Suprapubic skin (tissue), 4 donors: ENCODE data around the gene ZC3H12C. TPM values are rescaled to one million over a fixed set of nuclear protein-coding genes. Genes with fewer than 3 reads are reported as not detected.

ENCODE experiments used
- DNase-seq, 2 donors: peaks; one replicate each; pipeline ENCODE4 v3.0.0-alpha.2; 2019; ENCODE audit warnings: low spot score in 2 of 2
- H3K27ac ChIP-seq: fragments of 200-600 bp; sonication (generic); one replicate; pipeline ENCODE4 v1.5.1; 2019
- H3K27me3 ChIP-seq: fragments of 200-600 bp; sonication (generic); one replicate; pipeline ENCODE4 v1.5.1; 2019
- H3K36me3 ChIP-seq: fragments of 200-600 bp; sonication (generic); one replicate; pipeline ENCODE4 v1.5.1; 2019
- H3K4me1 ChIP-seq: fragments of 200-600 bp; sonication (generic); one replicate; pipeline ENCODE4 v1.5.1; 2019
- H3K4me3 ChIP-seq: fragments of 200-600 bp; sonication (generic); one replicate; pipeline ENCODE4 v1.5.1; 2019; ENCODE audit warnings: mild to moderate bottlenecking
- H3K9me3 ChIP-seq: fragments of 200-600 bp; sonication (generic); one replicate; pipeline ENCODE4 v1.5.1; 2019
- EP300 ChIP-seq: sonication (generic); formaldehyde crosslinking; IDR thresholded peaks from one replicate; pipeline ENCODE4 v1.6.1; 2017; ENCODE audit warnings: antibody characterized with exemption
- POLR2A ChIP-seq, 2 donors: fragments of 450-650 bp; IDR thresholded peaks; one replicate each; pipeline ENCODE4 v1.6.1; 2017; ENCODE audit warnings: antibody characterized with exemption in 2 of 2, mild to moderate bottlenecking in 2 of 2, moderate library complexity in 2 of 2
- POLR2AphosphoS5 ChIP-seq, 3 donors: sonication (generic); formaldehyde crosslinking; IDR thresholded peaks; one replicate each; pipeline ENCODE4 v1.6.1; 2017; ENCODE audit warnings: antibody characterized with exemption in 3 of 3
- WGBS: methylation state at CpG from one replicate; pipeline ENCODE4 v1.1.5; 2018; 5-methylcytosine and 5-hydroxymethylcytosine counted together
- total RNA-seq, 4 donors: library from RNA; depleted of rRNA; stranded (reverse); fragments of >200 nt; gene quantifications; one replicate each; pipeline ENCODE4 v1.1.0, GENCODE V29; 2016
- TF ChIP-seq, protein P1 (sequence below), 2 donors: fragments of 200-600 bp in 1 of 2; fragments of 450-650 bp in 1 of 2; sonication (generic) in 1 of 2; IDR thresholded peaks; one replicate each; pipeline ENCODE4 v1.5.1; 2016 to 2019; ENCODE audit warnings: antibody characterized with exemption in 2 of 2, mild to moderate bottlenecking in 1 of 2, moderate library complexity in 1 of 2

ZC3H12C gene
- total RNA-seq, 4 donors from 2014 or later: 15.0 to 22.7 (median 20.8) TPM

- Histone ChIP-seq H3K36me3 (no peaks in the 10 kb centered on the region), H3K9me3 (no peaks in the 10 kb centered on the region), H3K27me3 (no peaks in the 10 kb centered on the region), H3K4me1 (peaks cover 7% of the 10 kb centered on the region), H3K4me3 (no peak overlapping the region), H3K27ac (no peak overlapping the region)
- no peak for DNase-seq
- WGBS: 6% methylated on average over 4 of the region's 4 CpGs
- TF ChIP-seq POLR2A (IDR thresholded peaks at IDR 0.05): no peak
- TF ChIP-seq POLR2AphosphoS5 (IDR thresholded peaks at IDR 0.05): no peak
- TF ChIP-seq EP300: no peak
These were observed 28.0 kb downstream of the ZC3H12C start for GRCh38 chr11:110121204-110121603.

GRCh38 chr11:110123003-110123402 lies 29.8 kb downstream of the ZC3H12C start:
- DNase-seq: no peak
- 76% methylated on average over 3 of the region's 3 CpGs for WGBS
- Histone ChIP-seq H3K9me3 (no peaks in the 10 kb centered on the region), H3K27me3 (no peaks in the 10 kb centered on the region), H3K27ac (no peak overlapping the region), H3K4me1 (peaks cover 9% of the 10 kb centered on the region), H3K36me3 (no peaks in the 10 kb centered on the region), H3K4me3 (no peak overlapping the region)
- TF ChIP-seq POLR2AphosphoS5 (IDR thresholded peaks at IDR 0.05): no peak
- TF ChIP-seq POLR2A (IDR thresholded peaks at IDR 0.05): no peak
- TF ChIP-seq EP300: no peak
- TF ChIP-seq, protein P1, sequence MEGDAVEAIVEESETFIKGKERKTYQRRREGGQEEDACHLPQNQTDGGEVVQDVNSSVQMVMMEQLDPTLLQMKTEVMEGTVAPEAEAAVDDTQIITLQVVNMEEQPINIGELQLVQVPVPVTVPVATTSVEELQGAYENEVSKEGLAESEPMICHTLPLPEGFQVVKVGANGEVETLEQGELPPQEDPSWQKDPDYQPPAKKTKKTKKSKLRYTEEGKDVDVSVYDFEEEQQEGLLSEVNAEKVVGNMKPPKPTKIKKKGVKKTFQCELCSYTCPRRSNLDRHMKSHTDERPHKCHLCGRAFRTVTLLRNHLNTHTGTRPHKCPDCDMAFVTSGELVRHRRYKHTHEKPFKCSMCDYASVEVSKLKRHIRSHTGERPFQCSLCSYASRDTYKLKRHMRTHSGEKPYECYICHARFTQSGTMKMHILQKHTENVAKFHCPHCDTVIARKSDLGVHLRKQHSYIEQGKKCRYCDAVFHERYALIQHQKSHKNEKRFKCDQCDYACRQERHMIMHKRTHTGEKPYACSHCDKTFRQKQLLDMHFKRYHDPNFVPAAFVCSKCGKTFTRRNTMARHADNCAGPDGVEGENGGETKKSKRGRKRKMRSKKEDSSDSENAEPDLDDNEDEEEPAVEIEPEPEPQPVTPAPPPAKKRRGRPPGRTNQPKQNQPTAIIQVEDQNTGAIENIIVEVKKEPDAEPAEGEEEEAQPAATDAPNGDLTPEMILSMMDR (IDR thresholded peaks at IDR 0.05): no peak

GRCh38 chr11:110124605-110125004 lies 31.4 kb downstream of the ZC3H12C start:
- TF ChIP-seq EP300 (no peak), POLR2AphosphoS5 (IDR thresholded peaks at IDR 0.05) (no peak), POLR2A (IDR thresholded peaks at IDR 0.05) (no peak)
- TF ChIP-seq, protein P1 (IDR thresholded peaks at IDR 0.05): no peak
- 43% methylated on average over 2 of the region's 2 CpGs for WGBS
- no peak for DNase-seq
- Histone ChIP-seq H3K27ac (no peak overlapping the region), H3K4me3 (no peak overlapping the region), H3K27me3 (no peaks in the 10 kb centered on the region), H3K36me3 (no peaks in the 10 kb centered on the region), H3K9me3 (no peaks in the 10 kb centered on the region), H3K4me1 (peaks cover 12% of the 10 kb centered on the region)

- no peaks in the 10 kb centered on the region for H3K9me3 ChIP-seq
- no peak for DNase-seq
- no peaks in the 10 kb centered on the region for H3K36me3 ChIP-seq
- no peak overlapping the region for H3K4me3 ChIP-seq
- 91% methylated on average over 4 of the region's 4 CpGs for WGBS
- TF ChIP-seq EP300 (no peak), POLR2A (IDR thresholded peaks at IDR 0.05) (no peak), POLR2AphosphoS5 (IDR thresholded peaks at IDR 0.05) (no peak)
- TF ChIP-seq, protein P1 (IDR thresholded peaks at IDR 0.05): no peak
- H3K27me3 ChIP-seq: no peaks in the 10 kb centered on the region
- no peak overlapping the region for H3K27ac ChIP-seq
- H3K4me1 ChIP-seq: peaks cover 12% of the 10 kb centered on the region
These were observed 32.4 kb downstream of the ZC3H12C start for GRCh38 chr11:110125632-110126031.

DNA sequence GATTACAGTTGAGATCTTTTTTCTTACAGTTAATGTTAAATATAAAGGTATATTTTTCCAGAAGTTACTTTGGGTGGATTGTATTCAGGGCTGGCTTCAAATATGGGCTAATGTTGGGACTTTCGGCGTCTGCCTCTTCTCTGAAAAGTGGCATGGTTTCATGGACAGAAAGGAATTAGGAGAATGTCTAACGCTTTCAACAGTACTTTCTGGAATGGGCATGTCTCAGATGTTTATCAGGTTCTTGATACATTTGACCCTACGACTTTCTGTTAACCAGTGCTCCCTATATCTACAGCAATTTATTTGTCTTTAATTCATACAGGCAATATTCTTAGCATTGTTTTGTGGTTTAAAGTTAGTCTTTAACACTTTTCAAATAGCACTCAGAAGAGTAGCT lies 33.7 kb downstream of the ZC3H12C start:
- no peaks in the 10 kb centered on the region for H3K27me3 ChIP-seq
- no peak overlapping the region for H3K27ac ChIP-seq
- H3K4me3 ChIP-seq: no peak overlapping the region
- TF ChIP-seq POLR2AphosphoS5 (IDR thresholded peaks at IDR 0.05): no peak
- no peak for TF ChIP-seq EP300
- no peak for TF ChIP-seq POLR2A (IDR thresholded peaks at IDR 0.05)
- TF ChIP-seq, protein P1 (IDR thresholded peaks at IDR 0.05): no peak
- peaks cover 9% of the 10 kb centered on the region for H3K4me1 ChIP-seq
- no peaks in the 10 kb centered on the region for H3K36me3 ChIP-seq
- no peaks in the 10 kb centered on the region for H3K9me3 ChIP-seq
- WGBS: 70% methylated on average over 4 of the region's 4 CpGs
- DNase-seq: no peak

DNA sequence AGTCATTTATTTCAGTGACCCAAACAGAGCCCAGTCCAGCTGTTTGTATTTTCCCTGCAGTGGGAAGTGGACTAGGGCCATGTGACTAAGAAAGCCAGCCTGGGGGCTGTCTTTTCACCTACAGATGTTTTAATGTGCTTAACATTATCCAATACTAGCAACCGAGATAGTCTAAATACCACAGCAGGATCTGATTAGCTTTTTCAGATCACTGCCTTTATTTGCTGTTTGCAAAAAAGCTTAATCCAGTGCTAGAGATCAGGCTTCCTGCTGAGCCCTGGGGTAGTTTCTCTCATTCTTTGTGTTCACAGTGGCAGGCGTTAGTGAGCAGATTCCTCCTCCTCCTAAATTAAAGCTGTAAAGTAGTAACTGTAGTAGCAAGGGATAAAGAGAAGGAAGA lies 35.0 kb downstream of the ZC3H12C start:
- 21% methylated on average over 2 of the region's 2 CpGs for WGBS
- no peak for DNase-seq
- Histone ChIP-seq H3K27me3 (no peaks in the 10 kb centered on the region), H3K4me3 (no peak overlapping the region), H3K27ac (no peak overlapping the region), H3K4me1 (peaks cover 9% of the 10 kb centered on the region), H3K36me3 (no peaks in the 10 kb centered on the region), H3K9me3 (no peaks in the 10 kb centered on the region)
- no peak for TF ChIP-seq EP300
